Neuronal stem cell (in vitro differentiated cells): ENCODE results near the gene MGST3.

ENCODE experiments used
- DNase-seq: peaks from one replicate; pipeline ENCODE4 v3.0.0-alpha.2; 2013; ENCODE audit warnings: low spot score
- H2AFZ ChIP-seq: one replicate; pipeline ENCODE4 v1.6.1; 2013; ENCODE audit warnings: mild to moderate bottlenecking, low read length, inconsistent platforms
- H2AK5ac ChIP-seq: 2 replicates; pipeline ENCODE4 v1.6.1; 2013; ENCODE audit warnings: low read depth, mild to moderate bottlenecking, inconsistent platforms, low read length, moderate library complexity, mixed read lengths
- H2BK120ac ChIP-seq: 2 replicates; pipeline ENCODE4 v1.6.1; 2013; ENCODE audit warnings: low read depth, mild to moderate bottlenecking, inconsistent platforms, low read length, moderate library complexity, mixed read lengths
- H2BK12ac ChIP-seq: one replicate; pipeline ENCODE4 v1.6.1; 2013; ENCODE audit warnings: low read length, inconsistent platforms
- H2BK15ac ChIP-seq: 2 replicates; pipeline ENCODE4 v1.6.1; 2013; ENCODE audit warnings: mild to moderate bottlenecking, low read length, inconsistent platforms, mixed read lengths
- H2BK5ac ChIP-seq: one replicate; pipeline ENCODE4 v1.6.1; 2013; ENCODE audit warnings: inconsistent platforms, mild to moderate bottlenecking, low read length, moderate library complexity
- H3K14ac ChIP-seq: one replicate; pipeline ENCODE4 v1.6.1; 2013; ENCODE audit warnings: low read length, inconsistent platforms
- H3K18ac ChIP-seq: 2 replicates; pipeline ENCODE4 v1.6.1; 2013; ENCODE audit warnings: low read length, inconsistent platforms
- H3K23ac ChIP-seq: 2 replicates; pipeline ENCODE4 v1.6.1; 2013; ENCODE audit warnings: low read depth, mild to moderate bottlenecking, mixed read lengths, low read length, inconsistent platforms; ENCODE audit not compliant: poor library complexity
- H3K27ac ChIP-seq: replicated peaks from 3 replicates; pipeline ENCODE4 v1.5.1; 2013; ENCODE audit warnings: low read length, inconsistent platforms
- H3K27me3 ChIP-seq, 3 experiments: 2 replicates each; pipeline ENCODE4 v1.6.1; 2013; ENCODE audit warnings: low read length in 3 of 3, mild to moderate bottlenecking in 2 of 3, inconsistent platforms in 1 of 3, low read depth in 1 of 3, mixed read lengths in 1 of 3, moderate library complexity in 1 of 3; ENCODE audit not compliant: control insufficient read depth in 3 of 3, insufficient read depth in 3 of 3
- H3K36me3 ChIP-seq, 2 donors: replicated peaks in 1 of 2; 2 replicates each; pipeline ENCODE4 v1.6.1; 2013; ENCODE audit warnings: low read length in 2 of 2; ENCODE audit not compliant: control insufficient read depth in 2 of 2, insufficient read depth in 2 of 2
- H3K4ac ChIP-seq: 2 replicates; pipeline ENCODE4 v1.6.1; 2013; ENCODE audit warnings: inconsistent platforms, mild to moderate bottlenecking, low read length, moderate library complexity
- H3K4me1 ChIP-seq, 2 donors: 1 replicate in 1 of 2; 2 replicates in 1 of 2; pipeline ENCODE4 v1.6.1; 2013; ENCODE audit warnings: low read length in 2 of 2, low read depth in 1 of 2; ENCODE audit not compliant: control insufficient read depth in 2 of 2, insufficient read depth in 1 of 2
- H3K4me2 ChIP-seq: one replicate; pipeline ENCODE4 v1.6.1; 2013; ENCODE audit warnings: mild to moderate bottlenecking, low read length, inconsistent platforms; ENCODE audit not compliant: insufficient read depth, poor library complexity, severe bottlenecking
- H3K4me3 ChIP-seq, 2 donors: 2 replicates each; pipeline ENCODE4 v1.5.1; 2013; ENCODE audit warnings: low read length in 2 of 2, mild to moderate bottlenecking in 2 of 2, inconsistent platforms in 1 of 2, moderate library complexity in 1 of 2
- H3K79me1 ChIP-seq: one replicate; pipeline ENCODE4 v1.6.1; 2013; ENCODE audit warnings: low read depth, mild to moderate bottlenecking, inconsistent platforms, low read length, moderate library complexity
- H3K9ac ChIP-seq: one replicate; pipeline ENCODE4 v1.6.1; 2013; ENCODE audit warnings: mild to moderate bottlenecking, low read depth, low read length, inconsistent platforms; ENCODE audit not compliant: poor library complexity
- H3K9me3 ChIP-seq, 2 donors: replicated peaks in 1 of 2; 2 replicates each; pipeline versions ENCODE3 to v1.6.1; 2013; ENCODE audit warnings: low read length in 2 of 2, mild to moderate bottlenecking in 2 of 2, inconsistent platforms in 1 of 2, low read depth in 1 of 2, mixed read lengths in 1 of 2, moderate library complexity in 1 of 2; ENCODE audit not compliant: control insufficient read depth in 2 of 2, insufficient read depth in 1 of 2
- H4K8ac ChIP-seq: one replicate; pipeline ENCODE4 v1.6.1; 2013; ENCODE audit warnings: low read depth, mild to moderate bottlenecking, inconsistent platforms, low read length, moderate library complexity
- H4K91ac ChIP-seq: one replicate; pipeline ENCODE4 v1.6.1; 2013; ENCODE audit warnings: low read length, low read depth, mild to moderate bottlenecking, inconsistent platforms; ENCODE audit not compliant: poor library complexity
- WGBS, 2 donors: extraction: QIAGEN DNeasy Blood & Tissue Kit; methylation state at CpG; one replicate each; pipeline ENCODE4 v1.1.7; 2013; ENCODE audit warnings: missing lambda C conversion rate in 2 of 2, mixed read lengths in 1 of 2; ENCODE audit not compliant: insufficient read length in 2 of 2, insufficient replicate concordance in 1 of 2; ENCODE audit errors: extremely low coverage in 2 of 2; 5-methylcytosine and 5-hydroxymethylcytosine counted together

The MGST3 gene

DNA sequence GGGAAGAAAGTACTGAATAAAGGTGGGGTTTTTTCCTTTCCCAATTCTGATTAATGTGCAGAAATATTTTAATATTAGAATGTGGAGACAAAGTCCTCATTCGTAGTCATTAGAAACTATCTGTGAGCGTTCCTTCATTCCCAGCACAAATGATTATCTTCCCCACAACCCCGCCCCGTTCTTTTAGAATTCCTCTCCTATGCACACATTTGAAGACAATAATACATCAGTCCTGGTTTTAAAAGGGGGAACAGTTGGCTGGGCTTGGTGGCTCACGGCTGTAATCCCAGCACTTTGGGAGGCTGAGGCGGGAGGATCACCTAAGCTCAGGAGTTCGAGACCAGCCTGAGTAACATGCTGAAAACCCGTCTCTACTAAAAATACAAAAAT, 66.5 kb downstream of the MGST3 start:
- H3K4ac ChIP-seq, result no peak overlapping the region
- H3K79me1 ChIP-seq, result no peaks in the 10 kb centered on the region
- no peak overlapping the region for H3K14ac ChIP-seq
- no peaks in the 10 kb centered on the region for H3K27me3 ChIP-seq
- H3K18ac ChIP-seq, result no peak overlapping the region
- no peak overlapping the region for H2BK120ac ChIP-seq
- H2BK5ac ChIP-seq, result no peak overlapping the region
- no CpG with 5 or more reads among the region's 8 CpGs for WGBS, 2 donors
- no peak for DNase-seq
- H3K27ac ChIP-seq, result no peak overlapping the region
- no peak overlapping the region for H4K8ac ChIP-seq
- H3K4me2 ChIP-seq, result peak overlapping the region; percentile 80
- H3K9ac ChIP-seq, result no peak overlapping the region
- no peak overlapping the region for H2AK5ac ChIP-seq
- no peak overlapping the region for H2BK12ac ChIP-seq
- no peaks in the 10 kb centered on the region for H3K4me1 ChIP-seq
- H3K36me3 ChIP-seq, result peaks cover 0 to 9% of the 10 kb centered on the region in 2 donors
- H2BK15ac ChIP-seq, result no peak overlapping the region
- peak overlapping the region; percentile 98 to 99 for H3K4me3 ChIP-seq
- no peak overlapping the region for H3K23ac ChIP-seq
- peak overlapping the region; percentile 88 for H2AFZ ChIP-seq
- peaks cover 0 to 4% of the 10 kb centered on the region in 2 donors for H3K9me3 ChIP-seq
- no peak overlapping the region for H4K91ac ChIP-seq

DNA sequence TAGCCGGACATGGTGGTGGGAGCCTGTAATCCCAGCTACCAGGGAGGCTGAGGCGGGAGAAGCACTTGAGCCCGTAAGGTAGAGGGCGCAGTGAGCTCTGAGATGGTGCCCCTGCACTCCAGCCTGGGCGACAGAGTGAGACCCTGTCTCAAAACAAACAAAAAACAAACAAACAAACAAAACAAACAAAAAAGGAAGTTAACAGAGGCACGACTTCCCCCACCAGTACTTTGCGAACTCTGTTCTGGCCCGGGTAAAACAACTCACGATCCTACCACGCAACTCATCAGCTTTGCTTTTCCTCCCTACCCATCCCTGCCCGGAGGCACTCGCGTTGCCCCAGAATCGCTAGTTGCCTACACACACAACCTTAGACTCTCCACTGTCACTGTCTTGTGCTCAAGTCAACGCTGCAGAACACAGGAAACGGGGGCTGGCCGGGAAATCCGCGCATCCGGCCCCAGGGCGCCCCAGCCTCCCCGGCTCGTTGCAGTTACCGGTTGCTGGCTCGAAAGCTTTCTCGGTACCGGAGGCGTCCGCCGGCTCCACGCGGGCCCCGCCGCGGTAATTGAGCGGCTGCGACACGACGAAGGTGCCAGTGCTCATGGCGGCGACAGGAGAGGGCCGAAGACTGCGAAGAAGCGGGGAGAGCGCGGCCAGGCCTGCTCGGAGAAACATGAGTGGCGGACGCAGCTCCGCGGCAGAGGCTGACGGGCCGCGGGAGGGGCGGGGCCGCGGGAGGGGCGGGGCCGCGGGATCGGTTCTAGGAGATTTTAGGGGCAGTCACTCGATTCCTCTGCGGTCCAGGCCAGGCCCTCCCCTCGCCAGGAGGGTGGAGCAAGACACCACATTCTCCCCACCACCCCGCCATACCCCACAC, 67.1 kb downstream of the MGST3 start, which contains the start of gene ALDH9A1:
Gene ALDH9A1 (minus strand): TSS at position 682 of the 880 bp plus-strand sequence. CDS start 4 bp downstream, at position 678.
- H3K4ac ChIP-seq, result no peak within 1 kb of the TSS
- peak; percentile 77 for DNase-seq
- no peak within 1 kb of the TSS for H4K91ac ChIP-seq
- H2BK12ac ChIP-seq, result no peak within 1 kb of the TSS
- H2BK120ac ChIP-seq, result peak within 1 kb of the TSS; percentile 78
- H3K4me2 ChIP-seq, result peak within 1 kb of the TSS; percentile 80
- no peaks in the 10 kb centered on the region for H3K79me1 ChIP-seq
- H3K9me3 ChIP-seq, result peaks cover 0 to 4% of the 10 kb centered on the region in 2 donors
- H2AK5ac ChIP-seq, result no peak within 1 kb of the TSS
- H3K36me3 ChIP-seq, result peaks cover 0 to 9% of the 10 kb centered on the region in 2 donors
- peak within 1 kb of the TSS; percentile 21 for H2BK15ac ChIP-seq
- no peak within 1 kb of the TSS for H4K8ac ChIP-seq
- H3K14ac ChIP-seq, result peak within 1 kb of the TSS; percentile 94
- no peaks in the 10 kb centered on the region for H3K27me3 ChIP-seq
- H2BK5ac ChIP-seq, result peak within 1 kb of the TSS; percentile 77
- H2AFZ ChIP-seq, result peak within 1 kb of the TSS; percentile 88
- peak within 1 kb of the TSS; percentile 98 for H3K9ac ChIP-seq
- peak within 1 kb of the TSS; percentile 99 for H3K18ac ChIP-seq
- no peaks in the 10 kb centered on the region for H3K4me1 ChIP-seq
- H3K23ac ChIP-seq, result peak within 1 kb of the TSS; percentile 98
- peak within 1 kb of the TSS; percentile 88 for H3K27ac ChIP-seq
- no CpG with 5 or more reads among the region's 65 CpGs for WGBS, 2 donors
- peak within 1 kb of the TSS; percentile 98 to 99 for H3K4me3 ChIP-seq

DNA sequence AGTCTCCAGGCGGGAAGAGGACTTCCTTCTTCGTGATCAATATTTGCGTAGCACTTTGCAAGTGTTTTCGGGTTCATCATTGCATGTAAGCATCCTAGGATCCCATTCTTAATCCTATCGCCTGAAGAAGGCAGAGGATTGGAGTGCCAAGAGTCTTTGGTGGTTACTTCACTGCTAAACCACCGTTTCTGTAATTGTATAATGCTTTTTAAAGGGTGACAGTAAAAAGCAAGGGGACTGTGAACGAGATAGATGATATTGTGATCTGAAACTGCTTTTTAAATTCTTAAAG, 67.7 kb downstream of the MGST3 start:
- Histone ChIP-seq H3K9me3 (peaks cover 0 to 4% of the 10 kb centered on the region in 2 donors), H4K8ac (no peak overlapping the region), H3K18ac (no peak overlapping the region), H3K36me3 (peaks cover 0 to 9% of the 10 kb centered on the region in 2 donors), H3K23ac (no peak overlapping the region), H4K91ac (no peak overlapping the region), H2AK5ac (no peak overlapping the region), H3K4me3 (peak overlapping the region; percentile 53 to 98), H3K9ac (no peak overlapping the region), H3K79me1 (no peaks in the 10 kb centered on the region), H2BK12ac (no peak overlapping the region), H2BK120ac (no peak overlapping the region), H2AFZ (peak overlapping the region; percentile 88), H3K4me2 (peak overlapping the region; percentile 49), H2BK15ac (no peak overlapping the region), H3K27ac (peak overlapping the region; percentile 14), H3K27me3 (no peaks in the 10 kb centered on the region), H3K4ac (no peak overlapping the region), H3K14ac (peak overlapping the region; percentile 38), H2BK5ac (no peak overlapping the region), H3K4me1 (no peaks in the 10 kb centered on the region)
- no CpG with 5 or more reads among the region's 7 CpGs for WGBS, 2 donors
- no peak for DNase-seq

DNA sequence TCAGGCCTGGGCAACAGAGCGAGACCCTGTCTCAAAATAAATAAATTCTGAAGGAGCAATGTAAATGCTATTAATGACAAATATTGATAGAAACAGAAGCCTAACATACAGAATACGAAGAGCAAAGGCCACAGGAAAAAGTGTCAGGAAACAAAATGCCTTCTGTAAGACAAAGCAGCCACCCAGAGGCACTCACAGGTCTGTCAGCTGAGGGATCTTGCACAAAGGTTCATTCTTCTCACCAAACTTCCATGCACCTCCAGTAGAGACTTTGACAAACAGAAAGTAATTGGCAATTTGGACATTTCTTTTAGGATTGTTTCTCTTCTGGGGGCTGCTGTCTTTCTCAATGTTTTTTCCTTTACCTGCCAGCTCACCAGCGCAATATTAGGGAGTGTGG, 68.5 kb downstream of the MGST3 start:
- Histone ChIP-seq H2AK5ac (no peak overlapping the region), H3K9ac (no peak overlapping the region), H3K79me1 (no peaks in the 10 kb centered on the region), H3K36me3 (peaks cover 0 to 4% of the 10 kb centered on the region in 2 donors), H2BK15ac (no peak overlapping the region), H2BK5ac (no peak overlapping the region), H4K8ac (no peak overlapping the region), H3K9me3 (no peaks in the 10 kb centered on the region), H3K4me2 (no peak overlapping the region), H3K27ac (no peak overlapping the region), H3K14ac (no peak overlapping the region), H3K27me3 (no peaks in the 10 kb centered on the region), H3K18ac (no peak overlapping the region), H3K4me3 (no peak overlapping the region), H2AFZ (no peak overlapping the region), H2BK12ac (no peak overlapping the region), H4K91ac (no peak overlapping the region), H3K4ac (no peak overlapping the region), H3K23ac (no peak overlapping the region), H3K4me1 (no peaks in the 10 kb centered on the region), H2BK120ac (no peak overlapping the region)
- no peak for DNase-seq
- WGBS, 2 donors, result no CpG with 5 or more reads among the region's 3 CpGs
